Measurements from ENCODE around the gene MAP6D1.

MAP6D1 gene

DNA sequence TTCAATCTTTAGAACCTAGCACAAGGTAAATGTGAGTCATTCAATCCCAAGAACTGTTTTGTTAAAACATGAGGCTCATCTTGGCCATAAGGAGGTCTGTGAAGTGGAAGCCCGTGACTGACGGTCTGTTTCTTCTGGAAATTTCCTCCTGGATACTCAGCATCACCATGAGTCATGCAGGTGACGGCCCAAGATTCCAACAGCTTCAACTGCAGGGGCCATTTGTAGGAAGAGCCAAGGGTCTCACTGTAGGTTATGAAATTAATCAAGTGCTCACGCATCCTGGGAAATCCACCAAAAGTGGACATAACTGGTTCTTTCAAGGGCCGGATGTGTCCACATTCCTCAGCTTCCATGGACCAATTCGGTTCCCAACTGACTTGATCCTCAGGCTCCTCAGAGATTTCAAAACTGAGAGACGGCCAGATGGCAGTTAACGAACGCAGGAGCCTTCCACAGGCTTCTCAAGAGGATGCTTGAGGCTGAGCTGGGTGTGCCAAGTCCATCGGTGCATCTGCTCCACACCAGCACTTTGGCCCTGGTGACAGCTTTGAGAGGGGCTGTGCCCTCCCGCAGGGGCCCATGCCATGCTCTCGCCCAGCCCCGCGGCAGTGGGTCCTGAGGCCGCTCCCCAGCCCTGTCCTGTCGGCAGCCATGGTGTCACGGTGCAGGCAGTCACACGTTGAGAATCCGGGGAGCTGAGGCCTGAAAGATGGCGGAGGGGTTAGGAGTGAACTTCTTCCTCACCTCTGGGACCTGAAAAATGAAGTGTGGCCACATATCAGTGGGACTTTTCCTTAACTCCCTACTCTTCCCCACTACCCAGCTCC is 8.5 kb downstream of the MAP6D1 start:
- Mint-ChIP-seq H3K27ac (no peak overlapping the region), H3K9me3 (no peaks in the 10 kb centered on the region), H3K4me3 (no peak overlapping the region), H3K4me1 (peaks cover 5% of the 10 kb centered on the region), H3K27me3 (no peaks in the 10 kb centered on the region), H3K36me3 (peaks cover 11% of the 10 kb centered on the region)
- DNase-seq (ENCODE audit: low spot score in 2 of 2): no peak
- no peak for ATAC-seq (ENCODE audit: low read depth)

DNA sequence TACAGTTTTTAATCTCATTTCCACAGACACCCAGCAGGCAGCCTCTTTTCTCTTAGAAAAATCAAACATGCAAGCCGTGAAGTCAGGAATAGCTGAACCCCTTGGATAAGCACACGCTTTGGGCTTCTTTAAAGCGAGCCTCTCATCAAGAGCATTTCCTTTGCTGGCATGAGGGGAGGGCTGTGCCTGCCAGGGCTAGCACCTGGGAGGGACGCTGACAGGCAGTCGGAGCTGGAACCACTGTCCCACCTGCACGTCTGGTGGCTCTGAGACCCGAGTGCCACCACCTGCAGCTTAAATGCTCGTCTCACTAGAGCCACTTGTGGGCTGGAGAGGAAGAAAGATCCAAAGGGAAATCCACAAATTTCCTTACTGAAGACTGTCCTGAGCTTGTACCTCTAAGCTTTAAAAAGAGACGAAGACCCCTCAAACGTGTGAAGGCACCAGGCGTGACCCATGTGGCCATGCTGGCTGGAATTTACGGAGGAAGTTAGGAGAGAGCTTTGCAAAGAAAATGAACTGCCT is 9.4 kb downstream of the MAP6D1 start:
- ATAC-seq (ENCODE audit: low read depth): no peak
- Mint-ChIP-seq H3K9me3 (no peaks in the 10 kb centered on the region), H3K27ac (peak overlapping the region; percentile 2), H3K27me3 (no peaks in the 10 kb centered on the region), H3K4me3 (no peak overlapping the region), H3K36me3 (peaks cover 15% of the 10 kb centered on the region), H3K4me1 (peaks cover 5% of the 10 kb centered on the region)
- DNase-seq (ENCODE audit: low spot score in 2 of 2): no peak

DNA sequence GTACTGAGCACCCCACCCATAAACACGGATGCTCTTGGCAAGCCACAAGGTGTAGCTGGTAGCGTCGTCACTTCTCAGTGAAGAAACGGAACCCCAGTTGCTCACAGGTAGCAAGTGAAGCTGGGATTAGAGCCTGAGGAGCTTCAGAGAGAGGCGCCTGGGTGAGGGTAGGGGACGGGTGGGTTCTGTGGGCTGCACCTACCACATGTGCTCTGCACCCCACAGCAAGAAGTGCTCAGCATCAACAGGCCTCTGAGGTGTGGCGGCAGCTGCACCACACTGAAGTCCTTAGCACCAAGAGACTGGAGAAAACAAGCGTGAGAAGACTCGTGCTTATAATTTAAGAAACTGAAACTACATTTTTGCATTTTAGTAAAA is 9.8 kb downstream of the MAP6D1 start:
- peaks cover 16% of the 10 kb centered on the region for H3K36me3 Mint-ChIP-seq
- H3K4me1 Mint-ChIP-seq: peaks cover 5% of the 10 kb centered on the region
- H3K4me3 Mint-ChIP-seq: no peak overlapping the region
- H3K9me3 Mint-ChIP-seq: no peaks in the 10 kb centered on the region
- ATAC-seq (ENCODE audit: low read depth) (no peak), DNase-seq (ENCODE audit: low spot score in 2 of 2) (no peak)
- no peaks in the 10 kb centered on the region for H3K27me3 Mint-ChIP-seq
- no peak overlapping the region for H3K27ac Mint-ChIP-seq

DNA sequence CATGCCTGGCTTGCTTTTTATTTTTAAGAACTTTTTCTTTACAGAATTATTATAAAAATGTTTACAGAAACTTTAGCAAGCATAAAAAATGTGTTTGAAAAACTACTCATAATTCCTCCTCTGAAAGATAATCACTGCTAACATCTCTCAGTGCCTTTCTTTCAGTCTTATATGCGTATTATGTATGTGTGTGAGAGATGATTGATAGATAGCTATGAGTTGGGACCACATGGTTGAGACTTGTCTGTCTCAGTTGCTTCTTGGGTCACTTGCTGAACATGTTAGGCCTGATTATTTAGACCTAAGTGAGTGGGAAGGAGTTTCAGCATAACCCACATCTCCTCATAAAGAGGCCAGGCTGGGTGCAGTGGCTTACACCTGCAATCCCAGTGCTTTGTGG is 11.1 kb downstream of the MAP6D1 start:
- no peak for DNase-seq (ENCODE audit: low spot score in 2 of 2)
- no peak overlapping the region for H3K4me3 Mint-ChIP-seq
- H3K4me1 Mint-ChIP-seq: peaks cover 5% of the 10 kb centered on the region
- H3K36me3 Mint-ChIP-seq: peaks cover 19% of the 10 kb centered on the region
- no peak overlapping the region for H3K27ac Mint-ChIP-seq
- H3K27me3 Mint-ChIP-seq: no peaks in the 10 kb centered on the region
- no peak for ATAC-seq (ENCODE audit: low read depth)
- no peaks in the 10 kb centered on the region for H3K9me3 Mint-ChIP-seq

DNA sequence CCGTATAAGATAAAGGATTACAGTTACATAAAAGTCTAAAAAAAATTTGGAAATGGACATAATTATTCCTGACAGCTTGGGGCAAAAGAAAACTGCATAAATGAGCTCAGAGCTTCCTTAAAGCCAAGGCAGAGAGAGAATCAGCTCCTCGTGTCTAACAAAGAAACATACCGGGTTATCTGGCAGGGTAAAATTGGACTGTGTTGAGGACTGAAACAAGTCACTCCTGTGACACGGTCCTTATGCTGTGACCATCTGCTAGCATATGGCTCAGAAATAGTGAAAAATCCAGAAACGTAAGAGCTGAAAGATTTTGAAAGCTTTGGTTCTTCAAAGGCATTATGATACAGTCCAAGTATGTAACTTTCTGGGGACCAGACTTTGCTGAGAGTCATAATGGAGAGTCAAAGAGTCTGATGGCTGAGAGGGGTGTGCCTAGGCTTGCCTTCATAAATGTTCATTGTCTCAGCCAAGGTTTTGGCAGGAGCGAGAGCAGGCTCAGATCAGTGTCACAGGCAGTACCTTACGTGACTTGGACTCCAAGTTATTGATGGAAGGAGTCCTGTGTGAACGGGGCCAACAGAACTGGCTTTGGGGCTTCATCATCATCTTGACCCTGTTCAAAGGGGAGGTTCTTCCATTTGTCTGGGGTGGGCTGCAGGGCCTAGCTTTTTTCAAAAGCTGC is 12.5 kb downstream of the MAP6D1 start:
- no peak for DNase-seq (ENCODE audit: low spot score in 2 of 2)
- no peak for ATAC-seq (ENCODE audit: low read depth)
- Mint-ChIP-seq H3K27ac (no peak overlapping the region), H3K4me3 (no peak overlapping the region), H3K9me3 (no peaks in the 10 kb centered on the region), H3K36me3 (peaks cover 25% of the 10 kb centered on the region), H3K4me1 (peaks cover 5% of the 10 kb centered on the region), H3K27me3 (no peaks in the 10 kb centered on the region)

DNA sequence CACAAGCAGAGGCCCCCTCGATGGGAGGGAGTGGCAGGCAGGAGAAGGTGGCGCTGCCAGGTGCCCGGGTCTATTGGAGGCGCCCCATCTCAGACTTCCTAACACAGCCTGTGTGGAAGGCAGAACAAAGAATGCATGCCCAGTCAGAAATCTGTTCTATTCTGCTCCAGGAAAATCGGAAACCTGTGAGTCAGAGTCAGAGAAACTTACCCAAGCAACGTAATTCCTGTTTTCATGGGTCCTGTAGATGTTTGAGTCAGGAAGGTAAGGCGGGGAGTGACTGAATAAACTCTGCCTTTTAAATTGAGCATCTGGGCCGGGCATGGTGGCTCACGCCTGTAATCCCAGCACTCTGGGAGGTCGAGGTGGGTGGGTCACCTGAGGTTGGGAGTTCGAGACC is 13.7 kb downstream of the MAP6D1 start:
- Mint-ChIP-seq H3K9me3 (no peaks in the 10 kb centered on the region), H3K27me3 (no peaks in the 10 kb centered on the region), H3K27ac (no peak overlapping the region), H3K4me3 (no peak overlapping the region), H3K36me3 (peaks cover 33% of the 10 kb centered on the region), H3K4me1 (peaks cover 5% of the 10 kb centered on the region)
- ATAC-seq (ENCODE audit: low read depth): no peak
- no peak for DNase-seq (ENCODE audit: low spot score in 2 of 2)

DNA sequence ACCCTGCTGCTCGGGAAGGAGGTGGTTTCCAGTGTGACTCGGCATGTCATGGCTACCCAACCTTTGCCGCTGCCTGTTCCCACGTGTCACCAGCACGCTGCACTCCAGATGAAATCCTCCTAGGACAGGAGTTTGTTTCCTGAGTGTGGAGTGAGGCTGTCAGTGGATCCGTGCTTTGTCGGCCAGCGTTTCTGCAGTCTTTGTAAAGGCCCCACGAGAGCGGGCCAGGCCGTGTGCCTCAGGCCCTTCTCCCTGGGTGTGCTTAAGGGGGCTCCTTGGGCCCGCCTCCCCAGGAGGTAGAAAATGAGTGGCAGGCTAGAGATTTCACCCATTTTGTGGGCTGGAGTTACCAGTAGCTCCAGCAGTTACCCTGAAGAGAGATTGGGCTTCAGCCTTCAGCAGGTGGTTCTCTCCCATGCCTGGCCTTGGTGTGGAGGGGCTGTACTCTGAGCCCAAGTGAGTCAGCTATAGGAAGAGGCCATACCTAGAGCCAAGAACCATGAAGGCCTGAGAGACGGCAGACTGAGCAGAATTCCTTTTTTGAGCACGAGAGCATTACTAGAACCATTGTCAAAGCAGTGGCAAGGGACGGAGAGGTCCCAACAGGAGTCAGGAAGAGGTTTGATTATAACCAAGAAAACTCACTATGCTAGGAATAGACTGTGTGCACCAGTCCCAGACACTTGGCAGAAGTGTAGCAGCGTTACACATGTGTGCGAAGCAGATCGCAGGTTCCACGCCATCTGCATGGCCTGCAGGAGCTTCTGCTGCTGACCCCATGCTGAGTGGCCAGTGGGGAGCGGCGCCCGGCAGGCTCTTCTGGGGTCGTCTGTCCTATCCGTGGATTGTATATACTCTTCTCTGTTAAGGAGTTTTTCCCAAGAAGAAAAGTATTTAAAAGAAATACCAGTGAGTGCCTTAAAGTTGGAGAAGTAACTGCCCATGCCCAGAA is 14.5 kb downstream of the MAP6D1 start:
- H3K27ac Mint-ChIP-seq: no peak overlapping the region
- ATAC-seq (ENCODE audit: low read depth) (no peak), DNase-seq (ENCODE audit: low spot score in 2 of 2) (no peak)
- H3K4me3 Mint-ChIP-seq: no peak overlapping the region
- peaks cover 2% of the 10 kb centered on the region for H3K4me1 Mint-ChIP-seq
- no peaks in the 10 kb centered on the region for H3K9me3 Mint-ChIP-seq
- no peaks in the 10 kb centered on the region for H3K27me3 Mint-ChIP-seq
- H3K36me3 Mint-ChIP-seq: peaks cover 32% of the 10 kb centered on the region

DNA sequence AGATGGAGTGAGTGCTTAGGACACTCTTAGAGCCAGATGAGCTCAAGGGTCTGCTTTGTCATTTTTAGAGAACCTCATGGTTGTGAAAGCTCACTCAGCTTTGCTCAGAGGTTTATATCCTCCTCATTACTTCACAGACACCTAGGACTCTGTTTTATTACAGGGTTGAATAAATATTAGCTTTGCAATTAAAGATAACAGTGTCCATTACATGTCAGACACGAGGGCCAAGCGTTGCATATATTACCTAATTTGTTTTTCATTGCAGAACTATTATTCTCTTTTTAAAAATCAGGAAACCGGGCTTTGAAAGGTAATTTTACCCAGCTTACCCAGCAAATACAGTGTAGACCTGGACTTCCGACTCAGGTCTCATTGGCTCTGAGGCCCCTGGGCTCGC is 16.1 kb downstream of the MAP6D1 start:
- DNase-seq (ENCODE audit: low spot score in 2 of 2) (no peak), ATAC-seq (ENCODE audit: low read depth) (no peak)
- Mint-ChIP-seq H3K27ac (no peak overlapping the region), H3K9me3 (no peaks in the 10 kb centered on the region), H3K4me3 (no peak overlapping the region), H3K36me3 (peaks cover 34% of the 10 kb centered on the region), H3K27me3 (no peaks in the 10 kb centered on the region), H3K4me1 (peaks cover under 1% of the 10 kb centered on the region)

DNA sequence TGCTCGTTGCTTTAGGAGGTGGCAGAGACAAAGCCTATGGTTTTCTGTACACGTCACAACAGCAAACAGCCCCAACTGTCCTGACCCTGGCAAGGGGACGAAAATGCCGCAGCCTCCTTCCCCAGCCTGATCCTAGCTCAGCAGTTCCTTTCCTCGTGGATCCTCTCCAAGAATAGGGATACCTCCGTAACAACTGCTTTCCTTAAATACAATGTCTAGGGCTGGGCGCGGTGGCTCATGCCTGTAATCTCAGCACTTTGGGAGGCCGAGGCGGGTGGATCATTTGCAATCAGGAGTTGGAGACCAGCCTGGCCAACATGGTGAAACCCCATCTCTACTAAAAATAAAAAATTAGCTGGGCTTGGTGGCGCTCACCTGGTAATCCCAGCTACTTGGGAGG is 17.0 kb downstream of the MAP6D1 start:
- no peak for ATAC-seq (ENCODE audit: low read depth)
- Mint-ChIP-seq H3K36me3 (peaks cover 42% of the 10 kb centered on the region), H3K27ac (no peak overlapping the region), H3K9me3 (no peaks in the 10 kb centered on the region), H3K27me3 (no peaks in the 10 kb centered on the region), H3K4me1 (no peaks in the 10 kb centered on the region), H3K4me3 (no peak overlapping the region)
- DNase-seq (ENCODE audit: low spot score in 2 of 2): no peak

DNA sequence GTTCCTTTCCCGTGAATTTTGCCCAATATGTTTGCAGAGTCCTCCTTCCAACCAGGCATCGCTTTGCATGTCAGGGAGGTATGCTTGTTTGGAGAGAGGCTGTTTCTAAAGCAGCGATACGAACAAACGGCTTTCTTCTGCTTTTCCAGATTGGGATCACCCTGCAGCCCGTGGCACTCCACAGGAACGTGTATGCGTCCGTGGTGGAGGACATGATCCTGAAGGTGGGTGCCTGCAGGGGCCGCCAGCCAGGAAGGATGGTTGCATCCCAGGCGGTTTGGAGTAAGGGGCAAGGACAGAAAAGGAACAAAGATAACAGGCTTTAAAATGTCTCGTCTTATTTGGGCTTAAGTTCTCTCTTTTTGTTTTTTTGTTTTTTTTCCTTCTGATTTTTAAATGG is 17.5 kb downstream of the MAP6D1 start:
- ATAC-seq (ENCODE audit: low read depth) (no peak), DNase-seq (ENCODE audit: low spot score in 2 of 2) (no peak)
- Mint-ChIP-seq H3K4me3 (no peak overlapping the region), H3K36me3 (peaks cover 44% of the 10 kb centered on the region), H3K27me3 (no peaks in the 10 kb centered on the region), H3K9me3 (no peaks in the 10 kb centered on the region), H3K27ac (no peak overlapping the region), H3K4me1 (no peaks in the 10 kb centered on the region)

DNA sequence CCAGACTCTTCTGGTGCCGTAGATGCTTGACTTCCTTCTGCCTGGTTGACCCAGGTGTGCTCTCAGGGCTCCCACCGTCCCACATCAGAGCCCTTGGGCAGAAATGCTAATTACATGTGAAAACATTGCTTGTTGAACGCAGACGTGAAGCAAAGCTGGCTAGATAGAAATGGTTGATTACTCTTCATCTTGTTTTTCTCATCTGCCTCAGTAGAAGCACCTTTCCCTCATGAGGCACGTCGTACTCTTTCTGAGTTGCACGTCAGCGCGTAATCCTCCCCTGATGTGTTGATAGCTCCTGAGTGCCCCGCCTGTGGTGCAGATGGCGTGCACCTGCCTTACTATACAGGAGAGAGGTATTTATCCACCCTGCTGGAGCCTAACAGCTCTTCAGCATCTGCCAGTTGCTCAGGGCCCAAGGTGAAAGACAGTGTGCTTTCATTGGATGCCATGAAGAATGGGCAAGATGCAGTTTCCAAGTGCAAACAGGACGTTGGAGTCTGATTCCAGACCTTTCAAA is 18.1 kb downstream of the MAP6D1 start:
- no peak for DNase-seq (ENCODE audit: low spot score in 2 of 2)
- H3K36me3 Mint-ChIP-seq: peaks cover 46% of the 10 kb centered on the region

DNA sequence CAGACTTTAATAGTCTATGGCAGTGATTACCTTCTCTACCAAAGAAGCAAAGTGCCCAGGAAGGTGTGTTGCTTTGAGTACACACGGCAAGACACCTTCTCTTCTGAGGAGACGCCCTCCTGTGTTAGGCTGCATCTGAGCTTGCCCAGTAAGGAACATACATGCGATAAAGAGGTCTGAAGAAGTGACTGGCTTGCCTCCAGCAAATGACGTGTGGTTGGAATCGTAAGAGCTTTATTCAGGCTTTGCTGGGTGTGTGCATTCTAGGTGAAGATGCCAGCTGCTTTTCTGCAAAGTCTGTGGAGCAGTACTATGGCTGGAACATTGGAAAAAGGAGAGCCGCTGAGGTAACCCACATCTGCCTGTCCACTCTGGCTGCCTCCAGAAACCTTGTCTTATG is 22.4 kb downstream of the MAP6D1 start:
- Mint-ChIP-seq H3K4me3 (no peak overlapping the region), H3K9me3 (no peaks in the 10 kb centered on the region), H3K36me3 (peaks cover 43% of the 10 kb centered on the region), H3K27ac (no peak overlapping the region), H3K27me3 (no peaks in the 10 kb centered on the region), H3K4me1 (no peaks in the 10 kb centered on the region)
- ATAC-seq (ENCODE audit: low read depth) (no peak), DNase-seq (ENCODE audit: low spot score in 2 of 2) (no peak)

More for the DNA sequence above, 18.1 kb downstream of the MAP6D1 start:
- Mint-ChIP-seq H3K9me3 (no peaks in the 10 kb centered on the region), H3K27me3 (no peaks in the 10 kb centered on the region), H3K27ac (peak overlapping the region; percentile 57), H3K4me3 (no peak overlapping the region), H3K4me1 (no peaks in the 10 kb centered on the region)
- no peak for ATAC-seq (ENCODE audit: low read depth)

DNA sequence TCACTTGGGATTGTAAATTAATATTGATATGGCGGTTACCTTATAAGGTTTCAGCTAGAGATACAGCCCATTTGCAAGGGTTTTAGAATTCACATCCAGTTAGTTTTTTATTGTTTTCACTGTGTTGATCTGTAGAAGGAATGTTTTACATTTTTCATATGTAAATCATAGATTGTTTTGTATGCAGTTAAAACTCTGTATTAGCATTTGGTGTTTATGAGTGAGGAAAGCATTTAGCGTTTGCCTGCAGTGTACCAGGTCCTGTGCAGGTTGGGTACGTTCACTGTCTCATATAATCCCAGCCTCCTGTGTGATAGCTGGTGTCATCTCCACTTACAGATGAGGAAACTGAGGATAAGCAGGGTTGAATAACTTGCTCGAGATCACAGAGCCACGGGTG is 23.8 kb downstream of the MAP6D1 start:
- Mint-ChIP-seq H3K9me3 (no peaks in the 10 kb centered on the region), H3K27ac (no peak overlapping the region), H3K4me3 (no peak overlapping the region), H3K27me3 (no peaks in the 10 kb centered on the region), H3K36me3 (peaks cover 37% of the 10 kb centered on the region), H3K4me1 (no peaks in the 10 kb centered on the region)
- DNase-seq (ENCODE audit: low spot score in 2 of 2): no peak
- ATAC-seq (ENCODE audit: low read depth): no peak
